CD4-positive, CD25-positive, alpha-beta regulatory T cell (primary cell): Measurements from ENCODE around the gene PRR20G. TPM values are rescaled to one million over a fixed set of nuclear protein-coding genes. Genes with fewer than 3 reads are reported as not detected.
"Not testable (repeated sequence)": the region's sequence is repeated elsewhere in the genome, so short reads cannot be mapped to it uniquely, and the experiment has no call there.

Experiments used
- ATAC-seq, 2 donors: fragments of 150-1000 bp; cut with Tn5 transposase; one replicate each; pipeline ENCODE4 v1.10.0; 2021; ENCODE audit warnings: low read depth in 2 of 2, moderate number of reproducible peaks in 2 of 2, moderate library complexity in 1 of 2
- DNase-seq, 3 donors: peaks; one replicate each; pipeline versions ENCODE4 v3.0.0 to v3.0.0-alpha.2; 2012 to 2022; ENCODE audit warnings: mixed read lengths in 1 of 3
- H3K27ac ChIP-seq: one replicate; pipeline ENCODE4 v1.7.0; 2013; ENCODE audit warnings: mild to moderate bottlenecking, low read length; ENCODE audit not compliant: insufficient read depth, poor library complexity, severe bottlenecking
- H3K27me3 ChIP-seq: one replicate; pipeline ENCODE4 v1.7.0; 2013; ENCODE audit warnings: low read length; ENCODE audit not compliant: control insufficient read depth, insufficient read depth
- H3K36me3 ChIP-seq: one replicate; pipeline ENCODE4 v1.7.0; 2013; ENCODE audit warnings: mild to moderate bottlenecking, low read length, moderate library complexity; ENCODE audit not compliant: control insufficient read depth, insufficient read depth
- H3K4me1 ChIP-seq: 2 replicates; pipeline ENCODE4 v1.7.0; 2013; ENCODE audit warnings: mild to moderate bottlenecking, low read length; ENCODE audit not compliant: insufficient read depth, control insufficient read depth, poor library complexity, severe bottlenecking
- H3K4me3 ChIP-seq: one replicate; pipeline ENCODE4 v1.7.0; 2013; ENCODE audit warnings: low read depth, mild to moderate bottlenecking, low read length, moderate library complexity
- H3K9me3 ChIP-seq, 2 experiments: 1 replicate in 1 of 2; 2 replicates in 1 of 2; pipeline ENCODE4 v1.7.0; 2013; ENCODE audit warnings: low read length in 2 of 2, mild to moderate bottlenecking in 1 of 2, moderate library complexity in 1 of 2; ENCODE audit not compliant: control insufficient read depth in 2 of 2
- H3K27ac Mint-ChIP-seq, 3 donors: one replicate each; pipeline ENCODE4 v1.8.0; 2020 to 2022; ENCODE audit warnings: mild to moderate bottlenecking in 3 of 3, mixed read lengths in 3 of 3, moderate library complexity in 2 of 3
- H3K27me3 Mint-ChIP-seq: one replicate; pipeline ENCODE4 v1.8.0; 2022; ENCODE audit warnings: mild to moderate bottlenecking, mixed read lengths
- H3K36me3 Mint-ChIP-seq: one replicate; pipeline ENCODE4 v1.8.0; 2020; ENCODE audit warnings: mixed read lengths
- H3K4me1 Mint-ChIP-seq, 4 donors: one replicate each; pipeline ENCODE4 v1.8.0; 2020 to 2022; ENCODE audit warnings: mixed read lengths in 4 of 4, mild to moderate bottlenecking in 1 of 4
- H3K4me3 Mint-ChIP-seq, 4 donors: one replicate each; pipeline ENCODE4 v1.8.0; 2020 to 2022; ENCODE audit warnings: mild to moderate bottlenecking in 4 of 4, mixed read lengths in 4 of 4, moderate library complexity in 3 of 4
- H3K9me3 Mint-ChIP-seq, 7 donors: one replicate each; pipeline ENCODE4 v1.8.0; 2020 to 2022; ENCODE audit warnings: mixed read lengths in 7 of 7, mild to moderate bottlenecking in 3 of 7, moderate library complexity in 2 of 7
- polyA plus RNA-seq, 4 donors: library from polyadenylated mRNA; unstranded; fragments of 300-500 nt; fragmentation: Illumina TruSeq; gene quantifications; one replicate each; pipeline ENCODE4 v1.2.3, GENCODE V29; 2021
- total RNA-seq: library from RNA; stranded (reverse); gene quantifications from one replicate; pipeline ENCODE4 v1.2.3, GENCODE V29; 2022

Gene PRR20G
- total and polyA plus RNA-seq, 5 donors from 2014 or later = not detected

DNA sequence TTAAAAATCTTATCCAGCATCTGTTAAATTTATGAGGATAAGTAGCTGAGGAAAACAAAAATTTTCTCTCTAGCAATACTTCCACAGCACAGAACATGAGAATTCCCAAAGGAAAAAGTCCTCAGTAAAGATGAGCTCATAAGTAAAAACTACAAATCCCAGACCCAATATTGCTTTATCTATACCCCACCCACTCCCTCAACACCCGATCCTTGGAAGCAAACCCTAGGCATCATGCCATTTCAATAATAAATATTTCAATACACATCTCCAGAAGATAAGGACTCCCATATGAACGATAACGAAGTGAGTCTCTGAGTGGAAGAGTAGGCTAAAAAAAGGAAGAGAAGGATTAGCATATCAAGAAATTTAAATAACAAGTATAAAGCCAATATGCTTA is 8.3 kb upstream of the PRR20G start:
- ATAC-seq = no peak
- H3K27me3 Mint-ChIP-seq = peaks cover 15% of the 10 kb centered on the region
- no peaks in the 10 kb centered on the region for H3K4me1 Mint-ChIP-seq

DNA sequence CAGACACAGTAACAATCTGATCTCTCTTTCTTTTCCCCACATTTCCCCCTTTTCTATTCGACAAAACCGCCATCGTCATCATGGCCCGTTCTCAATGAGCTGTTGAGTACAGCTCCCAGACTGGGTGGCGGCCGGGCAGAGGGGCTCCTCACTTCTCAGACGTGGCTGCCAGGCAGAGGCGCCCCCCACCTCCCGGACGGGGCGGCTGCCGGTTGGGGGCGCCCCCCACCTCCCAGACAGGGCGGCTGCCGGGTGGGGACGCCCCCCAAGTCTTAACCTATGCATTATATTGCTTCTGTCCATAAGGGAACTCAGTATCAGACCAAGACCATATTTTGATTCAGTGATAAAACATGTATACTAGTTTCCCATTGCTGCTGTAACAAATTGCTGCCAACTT is 5.8 kb upstream of the PRR20G start:
- H3K27ac Mint-ChIP-seq, H3K9me3 ChIP-seq, H3K27me3 ChIP-seq, H3K36me3 Mint-ChIP-seq, H3K27ac ChIP-seq, H3K4me1 ChIP-seq, ATAC-seq, H3K9me3 Mint-ChIP-seq, DNase-seq, H3K4me1 Mint-ChIP-seq, H3K4me3 Mint-ChIP-seq, H3K4me3 ChIP-seq, H3K36me3 ChIP-seq: not testable (repeated sequence)
- peaks cover 15% of the 10 kb centered on the region for H3K27me3 Mint-ChIP-seq

More for the DNA sequence above, 8.3 kb upstream of the PRR20G start:
- no peaks in the 10 kb centered on the region for H3K4me1 ChIP-seq
- H3K4me3 ChIP-seq = no peak overlapping the region
- no peak overlapping the region for H3K27ac ChIP-seq
- Mint-ChIP-seq H3K9me3 (peaks cover 0 to 2% (median 0%) of the 10 kb centered on the region in 7 donors), H3K27ac (no peak overlapping the region), H3K36me3 (no peaks in the 10 kb centered on the region), H3K4me3 (no peak overlapping the region)
- H3K27me3 ChIP-seq = no peaks in the 10 kb centered on the region
- no peaks in the 10 kb centered on the region for H3K36me3 ChIP-seq
- H3K9me3 ChIP-seq = no peaks in the 10 kb centered on the region
- DNase-seq = no peak

DNA sequence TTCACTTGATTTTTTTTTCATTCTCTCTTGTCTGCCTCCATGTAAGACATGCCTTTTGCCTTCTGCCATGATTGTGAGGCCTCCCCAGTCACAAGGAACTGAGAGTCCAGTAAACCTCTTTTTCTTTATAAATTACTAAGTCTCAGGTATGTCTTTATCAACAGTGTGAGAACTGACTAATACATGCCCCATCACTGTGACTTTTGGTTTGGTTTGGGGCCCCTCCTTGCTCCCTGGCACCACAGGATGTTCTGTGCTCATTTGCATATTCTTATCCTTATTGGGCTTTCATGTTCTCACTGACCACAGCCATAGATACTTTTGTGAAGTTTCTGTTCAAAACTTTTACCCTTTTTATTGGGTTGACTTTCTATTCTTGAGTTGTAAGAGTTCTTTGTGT is 3.8 kb upstream of the PRR20G start:
- Mint-ChIP-seq H3K4me3 (no peak overlapping the region), H3K27ac (no peak overlapping the region), H3K4me1 (peaks cover 0 to under 1% (median 0%) of the 10 kb centered on the region in 4 donors), H3K27me3 (peaks cover 10% of the 10 kb centered on the region), H3K36me3 (no peaks in the 10 kb centered on the region), H3K9me3 (peaks cover 0 to 2% (median 0%) of the 10 kb centered on the region in 7 donors)
- no peaks in the 10 kb centered on the region for H3K36me3 ChIP-seq
- no peaks in the 10 kb centered on the region for H3K4me1 ChIP-seq
- H3K9me3 ChIP-seq = no peaks in the 10 kb centered on the region
- DNase-seq (no peak), ATAC-seq (no peak)
- H3K27ac ChIP-seq = no peak overlapping the region
- no peaks in the 10 kb centered on the region for H3K27me3 ChIP-seq
- H3K4me3 ChIP-seq = no peak overlapping the region

DNA sequence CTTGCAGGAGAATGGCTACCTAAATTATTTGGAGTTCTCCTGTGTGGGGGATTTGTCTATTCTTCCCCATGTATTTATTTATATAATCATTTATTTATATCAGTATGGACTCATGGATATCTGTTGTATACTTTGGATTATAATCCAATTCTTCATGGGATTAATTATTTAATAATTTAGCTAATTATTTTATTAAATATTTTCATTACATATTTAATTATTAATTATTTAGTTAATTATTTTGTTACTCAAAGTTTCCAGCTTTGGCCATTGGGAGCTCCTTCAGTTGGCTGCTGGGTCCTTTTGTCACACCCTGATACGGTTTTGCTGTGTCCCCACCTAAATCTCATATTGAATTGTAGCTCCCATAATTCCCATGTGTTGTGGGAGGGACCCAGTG is 3.3 kb upstream of the PRR20G start:
- Mint-ChIP-seq H3K9me3 (peaks cover 0 to 2% (median 0%) of the 10 kb centered on the region in 7 donors), H3K4me3 (no peak overlapping the region), H3K27me3 (peaks cover 7% of the 10 kb centered on the region), H3K36me3 (no peaks in the 10 kb centered on the region), H3K27ac (no peak overlapping the region), H3K4me1 (peaks cover 0 to 5% (median 0%) of the 10 kb centered on the region in 4 donors)
- no peak overlapping the region for H3K27ac ChIP-seq
- DNase-seq (no peak), ATAC-seq (no peak)
- H3K4me3 ChIP-seq = no peak overlapping the region
- H3K4me1 ChIP-seq = no peaks in the 10 kb centered on the region
- H3K36me3 ChIP-seq = no peaks in the 10 kb centered on the region
- H3K9me3 ChIP-seq = no peaks in the 10 kb centered on the region
- no peaks in the 10 kb centered on the region for H3K27me3 ChIP-seq

GRCh38 chr3:127289706-127290575 is 2.1 kb upstream of the PRR20G start:
- ATAC-seq (no peak), DNase-seq (no peak)
- H3K27ac Mint-ChIP-seq = no peak overlapping the region
- no peaks in the 10 kb centered on the region for H3K36me3 Mint-ChIP-seq
- peaks cover 0 to 4% (median 0%) of the 10 kb centered on the region in 7 donors for H3K9me3 Mint-ChIP-seq
- Histone ChIP-seq H3K27me3 (no peaks in the 10 kb centered on the region), H3K9me3 (no peaks in the 10 kb centered on the region), H3K36me3 (no peaks in the 10 kb centered on the region), H3K4me3 (no peak overlapping the region), H3K27ac (no peak overlapping the region), H3K4me1 (no peaks in the 10 kb centered on the region)
- H3K27me3 Mint-ChIP-seq = peaks cover 5% of the 10 kb centered on the region
- no peak overlapping the region for H3K4me3 Mint-ChIP-seq
- H3K4me1 Mint-ChIP-seq = peaks cover 0 to 5% (median 0%) of the 10 kb centered on the region in 4 donors

GRCh38 chr3:127288921-127289705 is 1.3 kb upstream of the PRR20G start:
- H3K36me3 ChIP-seq = no peaks in the 10 kb centered on the region
- ATAC-seq (no peak), DNase-seq (peak in 1 of 3 donors; percentile 31)
- H3K27ac ChIP-seq = no peak overlapping the region
- no peaks in the 10 kb centered on the region for H3K27me3 ChIP-seq
- Mint-ChIP-seq H3K4me3 (no peak overlapping the region), H3K27me3 (no peaks in the 10 kb centered on the region), H3K9me3 (peaks cover 0 to 3% (median 0%) of the 10 kb centered on the region in 7 donors), H3K36me3 (no peaks in the 10 kb centered on the region), H3K4me1 (peaks cover 0 to 5% (median 0%) of the 10 kb centered on the region in 4 donors), H3K27ac (no peak overlapping the region)
- H3K4me1 ChIP-seq = no peaks in the 10 kb centered on the region
- H3K4me3 ChIP-seq = no peak overlapping the region
- no peaks in the 10 kb centered on the region for H3K9me3 ChIP-seq

- Mint-ChIP-seq H3K9me3 (peaks cover 0 to 3% (median 0%) of the 10 kb centered on the region in 7 donors), H3K4me3 (no peak overlapping the region), H3K36me3 (no peaks in the 10 kb centered on the region), H3K4me1 (peaks cover 0 to 5% (median 0%) of the 10 kb centered on the region in 4 donors), H3K27me3 (no peaks in the 10 kb centered on the region), H3K27ac (no peak overlapping the region)
- no peak overlapping the region for H3K4me3 ChIP-seq
- no peak for ATAC-seq
- no peaks in the 10 kb centered on the region for H3K27me3 ChIP-seq
- no peaks in the 10 kb centered on the region for H3K36me3 ChIP-seq
- DNase-seq = no peak
- no peak overlapping the region for H3K27ac ChIP-seq
- no peaks in the 10 kb centered on the region for H3K4me1 ChIP-seq
- H3K9me3 ChIP-seq = no peaks in the 10 kb centered on the region
Measured at GRCh38 chr3:127288343-127288742, 497 bp upstream of the PRR20G start.
